Astrocyte (in vitro differentiated cells and primary cell): Measurements from ENCODE around the gene EPHB4.

ENCODE experiments used
- CTCF ChIP-seq: IDR thresholded peaks from 2 replicates; pipeline ENCODE4 v1.5.1; 2011; ENCODE audit warnings: low read depth, mild to moderate bottlenecking, inconsistent platforms, low read length, moderate library complexity; ENCODE audit not compliant: insufficient read depth
- EZH2 ChIP-seq: IDR thresholded peaks from 2 replicates; pipeline ENCODE4 v1.6.1; 2012; ENCODE audit warnings: mild to moderate bottlenecking, low read length, inconsistent platforms; ENCODE audit not compliant: insufficient read depth

DNA sequence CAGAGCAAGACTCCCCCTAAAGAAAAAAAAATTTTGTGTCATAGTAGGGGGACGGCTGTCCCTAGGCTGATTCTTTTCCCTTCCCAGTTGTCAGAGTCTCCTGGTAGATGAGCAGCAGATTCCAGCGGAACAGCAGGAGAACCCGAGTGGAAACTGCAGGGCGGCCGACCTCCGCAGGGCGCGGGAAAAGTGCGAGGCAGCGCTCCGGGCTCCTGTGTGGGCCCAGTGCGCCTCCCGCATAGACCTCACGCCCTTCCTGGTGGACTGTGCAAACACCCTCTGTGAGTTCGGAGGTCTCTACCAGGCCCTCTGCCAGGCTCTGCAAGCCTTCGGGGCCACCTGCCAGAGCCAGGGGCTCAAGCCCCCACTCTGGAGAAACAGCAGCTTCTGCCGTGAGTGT is 48.0 kb downstream of the EPHB4 start:
- TF ChIP-seq EZH2 = no peak
- no peak for TF ChIP-seq CTCF
